ENCODE data around the gene LHFPL2.

LHFPL2 gene

DNA sequence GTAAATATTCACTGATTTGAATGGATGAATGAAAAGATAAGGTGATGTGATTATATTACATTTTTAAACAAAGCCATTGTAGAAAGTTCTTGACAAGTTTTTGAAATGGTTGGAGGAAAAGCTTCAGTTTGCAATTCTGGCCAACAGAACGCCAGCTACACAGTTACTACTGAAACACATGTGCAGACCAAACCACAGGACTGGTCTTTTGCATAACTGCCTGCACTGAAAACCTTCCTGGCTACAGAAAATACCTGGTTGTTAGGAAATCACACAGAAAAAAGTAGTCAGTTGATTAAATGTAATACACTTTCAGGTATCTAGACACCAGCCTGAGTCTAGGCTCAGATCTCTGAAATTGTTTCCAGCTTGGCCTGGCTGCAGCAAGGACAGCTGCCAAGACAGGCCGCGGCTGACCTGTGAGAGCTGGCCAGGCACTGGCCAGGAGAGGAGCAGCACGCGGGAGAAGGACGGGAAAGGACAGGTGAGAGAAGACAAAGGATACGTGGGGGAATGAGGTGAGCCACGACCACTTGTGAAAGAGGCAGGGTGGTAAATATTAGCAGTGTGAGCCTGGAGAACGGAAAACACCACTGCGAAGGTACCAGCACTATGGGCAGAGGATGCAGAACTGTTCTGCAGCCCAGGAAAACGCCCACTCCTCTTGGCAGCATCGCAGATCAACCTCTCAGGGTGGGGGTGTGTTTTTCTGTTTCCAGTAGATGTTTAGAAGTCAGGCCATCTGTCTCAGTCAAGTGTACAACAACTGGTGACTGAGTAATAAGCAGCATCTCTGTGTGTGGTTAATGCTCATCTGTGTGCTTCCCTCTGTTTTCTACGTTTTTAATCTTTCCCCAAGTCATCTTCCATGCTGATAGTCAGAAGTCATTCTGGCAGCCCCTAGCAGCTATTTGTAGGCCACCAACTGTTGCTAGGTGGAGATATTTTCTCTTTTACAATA lies 150.7 kb downstream of the LHFPL2 start:
- H3F3A ChIP-seq (ENCODE audit: insufficient read depth), result no peaks in the 10 kb centered on the region; the same call in none of the 2 replicates
- H3K9me3 ChIP-seq (ENCODE audit: insufficient read depth, low read length), result no peaks in the 10 kb centered on the region
- H2AFZ ChIP-seq (ENCODE audit: low read depth, low read length, severe bottlenecking), result no peak overlapping the region
- no peak overlapping the region for H3K9ac ChIP-seq (ENCODE audit: low read length)
- no peaks in the 10 kb centered on the region for H4K20me1 ChIP-seq (ENCODE audit: low read depth, low read length)
- H3K27ac ChIP-seq (ENCODE audit: low read depth, low read length), result peak overlapping the region; percentile 38; the same call in 1 of the 2 replicates
- H3K36me3 ChIP-seq (ENCODE audit: low read length), result peaks cover 2% of the 10 kb centered on the region; the same call in 1 of the 2 replicates
- H3K79me2 ChIP-seq (ENCODE audit: insufficient read depth, low read length), result peaks cover 94% of the 10 kb centered on the region
- H3K9me2 ChIP-seq (replicated peaks; ENCODE audit: insufficient read depth, low read length), result no peaks in the 10 kb centered on the region
- no peaks in the 10 kb centered on the region for H3K27me3 ChIP-seq (ENCODE audit: low read length)
- no peak overlapping the region for H3K4me2 ChIP-seq (ENCODE audit: low read depth, low read length, poor library complexity, severe bottlenecking)
- no peak overlapping the region for H3K4me3 ChIP-seq (ENCODE audit: insufficient read depth, low read length, poor library complexity, severe bottlenecking)
- no peak for TF ChIP-seq EZH2phosphoT487 (conservative IDR thresholded peaks at IDR 0.05; ENCODE audit: low read length)
- TF ChIP-seq, protein P1, sequence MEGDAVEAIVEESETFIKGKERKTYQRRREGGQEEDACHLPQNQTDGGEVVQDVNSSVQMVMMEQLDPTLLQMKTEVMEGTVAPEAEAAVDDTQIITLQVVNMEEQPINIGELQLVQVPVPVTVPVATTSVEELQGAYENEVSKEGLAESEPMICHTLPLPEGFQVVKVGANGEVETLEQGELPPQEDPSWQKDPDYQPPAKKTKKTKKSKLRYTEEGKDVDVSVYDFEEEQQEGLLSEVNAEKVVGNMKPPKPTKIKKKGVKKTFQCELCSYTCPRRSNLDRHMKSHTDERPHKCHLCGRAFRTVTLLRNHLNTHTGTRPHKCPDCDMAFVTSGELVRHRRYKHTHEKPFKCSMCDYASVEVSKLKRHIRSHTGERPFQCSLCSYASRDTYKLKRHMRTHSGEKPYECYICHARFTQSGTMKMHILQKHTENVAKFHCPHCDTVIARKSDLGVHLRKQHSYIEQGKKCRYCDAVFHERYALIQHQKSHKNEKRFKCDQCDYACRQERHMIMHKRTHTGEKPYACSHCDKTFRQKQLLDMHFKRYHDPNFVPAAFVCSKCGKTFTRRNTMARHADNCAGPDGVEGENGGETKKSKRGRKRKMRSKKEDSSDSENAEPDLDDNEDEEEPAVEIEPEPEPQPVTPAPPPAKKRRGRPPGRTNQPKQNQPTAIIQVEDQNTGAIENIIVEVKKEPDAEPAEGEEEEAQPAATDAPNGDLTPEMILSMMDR (IDR thresholded peaks at IDR 0.05; ENCODE audit: insufficient read depth, low read length, poor library complexity, severe bottlenecking), result no peak

DNA sequence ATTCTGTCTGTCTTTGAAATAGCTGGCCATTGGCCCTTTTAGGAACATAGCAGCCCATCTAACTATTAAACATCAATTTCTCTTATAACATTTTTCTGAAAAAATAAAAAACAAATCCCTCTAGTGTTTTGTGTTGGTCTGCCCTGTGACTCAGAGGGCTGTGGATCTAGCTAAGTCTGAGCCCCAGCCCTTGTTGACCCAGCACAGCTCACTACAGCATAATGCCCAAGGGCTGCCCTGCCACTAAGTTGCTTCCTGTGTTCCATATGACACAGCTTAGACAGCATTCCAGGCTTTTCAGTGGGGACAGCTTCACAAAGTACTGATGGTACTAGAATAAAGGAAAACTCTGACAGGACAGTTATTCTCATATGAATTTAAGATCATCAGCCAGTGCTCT lies 152.2 kb downstream of the LHFPL2 start:
- no peak overlapping the region for H3K4me3 ChIP-seq (ENCODE audit: insufficient read depth, low read length, poor library complexity, severe bottlenecking)
- H3F3A ChIP-seq (ENCODE audit: insufficient read depth), result no peaks in the 10 kb centered on the region; the same call in 1 of the 2 replicates
- H3K27me3 ChIP-seq (ENCODE audit: low read length), result no peaks in the 10 kb centered on the region
- no peaks in the 10 kb centered on the region for H3K9me3 ChIP-seq (ENCODE audit: insufficient read depth, low read length)
- peaks cover 91% of the 10 kb centered on the region for H3K79me2 ChIP-seq (ENCODE audit: insufficient read depth, low read length)
- no peak overlapping the region for H2AFZ ChIP-seq (ENCODE audit: low read depth, low read length, severe bottlenecking)
- H4K20me1 ChIP-seq (ENCODE audit: low read depth, low read length), result no peaks in the 10 kb centered on the region
- no peak overlapping the region for H3K27ac ChIP-seq (ENCODE audit: low read depth, low read length)
- H3K36me3 ChIP-seq (ENCODE audit: low read length), result 0 out of 2 replicates have a peak, but pooled peaks cover 2% of the 10 kb centered on the region
- no peak overlapping the region for H3K4me2 ChIP-seq (ENCODE audit: low read depth, low read length, poor library complexity, severe bottlenecking)
- H3K9ac ChIP-seq (ENCODE audit: low read length), result no peak overlapping the region
- TF ChIP-seq, protein P1 (IDR thresholded peaks at IDR 0.05; ENCODE audit: insufficient read depth, low read length, poor library complexity, severe bottlenecking), result no peak
- TF ChIP-seq EZH2phosphoT487 (conservative IDR thresholded peaks at IDR 0.05; ENCODE audit: low read length), result no peak
- H3K9me2 ChIP-seq (replicated peaks; ENCODE audit: insufficient read depth, low read length), result no peaks in the 10 kb centered on the region

DNA sequence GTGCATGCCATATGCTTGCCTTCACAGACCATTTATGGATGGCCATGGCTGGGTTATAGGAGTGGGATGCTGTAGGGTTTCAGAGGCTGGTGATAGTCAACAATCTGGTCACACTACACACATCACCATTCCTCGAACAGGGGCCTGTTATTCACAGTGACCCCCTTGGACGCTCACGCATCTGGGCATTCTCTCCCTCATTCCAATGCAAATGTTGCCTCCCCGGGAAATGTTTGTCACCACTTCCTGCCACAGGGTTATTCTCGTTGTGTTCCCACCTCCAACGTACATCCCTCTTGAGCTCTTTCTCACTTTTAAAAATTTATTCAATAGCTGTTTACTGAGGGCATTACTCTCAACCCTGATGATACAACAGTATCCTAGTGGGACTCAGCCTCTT lies 152.8 kb downstream of the LHFPL2 start:
- Histone ChIP-seq H3K36me3 (ENCODE audit: low read length) (0 out of 2 replicates have a peak, but pooled peaks cover 2% of the 10 kb centered on the region), H3K27ac (ENCODE audit: low read depth, low read length) (no peak overlapping the region), H3K79me2 (ENCODE audit: insufficient read depth, low read length) (peaks cover 86% of the 10 kb centered on the region), H3K9me2 (replicated peaks; ENCODE audit: insufficient read depth, low read length) (no peaks in the 10 kb centered on the region), H3K4me3 (ENCODE audit: insufficient read depth, low read length, poor library complexity, severe bottlenecking) (no peak overlapping the region), H3K9ac (ENCODE audit: low read length) (no peak overlapping the region), H3K4me2 (ENCODE audit: low read depth, low read length, poor library complexity, severe bottlenecking) (no peak overlapping the region), H3K27me3 (ENCODE audit: low read length) (no peaks in the 10 kb centered on the region), H2AFZ (ENCODE audit: low read depth, low read length, severe bottlenecking) (no peak overlapping the region), H3K9me3 (ENCODE audit: insufficient read depth, low read length) (no peaks in the 10 kb centered on the region), H4K20me1 (ENCODE audit: low read depth, low read length) (no peaks in the 10 kb centered on the region), H3F3A (ENCODE audit: insufficient read depth) (no peaks in the 10 kb centered on the region; the same call in 1 of the 2 replicates)
- TF ChIP-seq, protein P1 (IDR thresholded peaks at IDR 0.05; ENCODE audit: insufficient read depth, low read length, poor library complexity, severe bottlenecking), result no peak
